Measurements from ENCODE around the gene UQCR10.

The UQCR10 gene

DNA sequence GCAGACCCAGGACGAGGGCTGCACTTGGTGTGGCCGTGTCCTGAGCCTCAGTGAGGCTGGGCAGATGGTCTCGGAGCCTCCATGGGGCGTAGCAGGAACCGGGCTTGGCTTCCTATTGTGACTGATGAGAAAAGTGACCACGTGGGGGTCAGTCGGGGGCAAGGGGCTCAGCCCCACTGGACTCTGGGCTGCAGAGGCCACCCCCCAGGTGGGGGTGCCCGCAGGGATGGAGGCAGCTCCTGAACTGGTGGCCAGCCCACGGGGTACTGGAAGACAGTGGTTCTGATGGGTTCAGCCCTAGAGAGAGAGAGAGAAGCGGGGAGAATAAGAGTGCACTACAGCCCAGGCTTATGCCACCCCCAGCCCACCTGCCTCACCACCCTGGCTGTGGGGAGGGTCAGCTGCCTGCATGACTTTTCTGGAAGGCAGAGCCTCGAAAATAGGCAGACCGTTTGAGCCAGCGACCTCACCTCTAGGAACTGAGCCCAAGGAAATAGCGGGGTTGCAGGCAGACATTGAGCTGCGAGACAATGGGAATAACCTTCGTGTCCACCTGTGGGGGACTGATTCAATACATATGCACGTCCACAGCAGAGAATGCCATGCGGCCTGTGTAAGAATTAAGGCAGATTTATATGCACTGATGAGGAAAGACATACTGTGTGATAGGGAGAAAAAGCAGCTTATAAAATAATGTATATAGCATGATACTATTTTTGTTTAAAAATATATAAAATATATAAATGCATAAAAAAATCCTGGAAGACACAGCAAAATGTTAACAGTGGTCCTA lies 35.9 kb upstream of the UQCR10 start:
- no peak overlapping the region for H3K4me3 ChIP-seq (ENCODE audit: control insufficient read depth, low read depth, low read length)
- TF ChIP-seq, protein P1, sequence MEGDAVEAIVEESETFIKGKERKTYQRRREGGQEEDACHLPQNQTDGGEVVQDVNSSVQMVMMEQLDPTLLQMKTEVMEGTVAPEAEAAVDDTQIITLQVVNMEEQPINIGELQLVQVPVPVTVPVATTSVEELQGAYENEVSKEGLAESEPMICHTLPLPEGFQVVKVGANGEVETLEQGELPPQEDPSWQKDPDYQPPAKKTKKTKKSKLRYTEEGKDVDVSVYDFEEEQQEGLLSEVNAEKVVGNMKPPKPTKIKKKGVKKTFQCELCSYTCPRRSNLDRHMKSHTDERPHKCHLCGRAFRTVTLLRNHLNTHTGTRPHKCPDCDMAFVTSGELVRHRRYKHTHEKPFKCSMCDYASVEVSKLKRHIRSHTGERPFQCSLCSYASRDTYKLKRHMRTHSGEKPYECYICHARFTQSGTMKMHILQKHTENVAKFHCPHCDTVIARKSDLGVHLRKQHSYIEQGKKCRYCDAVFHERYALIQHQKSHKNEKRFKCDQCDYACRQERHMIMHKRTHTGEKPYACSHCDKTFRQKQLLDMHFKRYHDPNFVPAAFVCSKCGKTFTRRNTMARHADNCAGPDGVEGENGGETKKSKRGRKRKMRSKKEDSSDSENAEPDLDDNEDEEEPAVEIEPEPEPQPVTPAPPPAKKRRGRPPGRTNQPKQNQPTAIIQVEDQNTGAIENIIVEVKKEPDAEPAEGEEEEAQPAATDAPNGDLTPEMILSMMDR (conservative IDR thresholded peaks at IDR 0.05; ENCODE audit: control insufficient read depth, insufficient read depth, low read depth, low read length), result no peak
- no peak for DNase-seq (ENCODE audit: low read depth)

DNA sequence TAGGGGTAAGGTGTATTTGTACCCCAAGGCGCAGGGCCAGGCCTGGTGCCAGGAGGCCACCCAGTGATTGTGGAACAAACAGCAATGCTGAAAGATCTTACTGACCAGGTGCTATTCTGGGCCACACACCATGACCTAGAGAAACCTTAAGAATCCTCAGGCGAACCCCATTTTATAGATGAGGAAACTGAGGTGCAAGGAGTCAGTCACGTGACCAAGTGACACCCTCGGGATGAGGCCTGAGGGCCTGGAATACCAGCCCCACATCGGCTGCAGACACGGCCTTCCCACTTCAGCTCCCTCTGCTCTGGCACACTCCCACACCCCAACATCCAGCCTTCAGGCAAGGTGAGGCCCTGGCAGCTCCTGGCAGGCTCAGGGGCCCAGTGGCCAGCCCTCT lies 34.3 kb upstream of the UQCR10 start:
- TF ChIP-seq, protein P1 (conservative IDR thresholded peaks at IDR 0.05; ENCODE audit: control insufficient read depth, insufficient read depth, low read depth, low read length), result no peak
- DNase-seq (ENCODE audit: low read depth), result no peak
- no peak overlapping the region for H3K4me3 ChIP-seq (ENCODE audit: control insufficient read depth, low read depth, low read length)

DNA sequence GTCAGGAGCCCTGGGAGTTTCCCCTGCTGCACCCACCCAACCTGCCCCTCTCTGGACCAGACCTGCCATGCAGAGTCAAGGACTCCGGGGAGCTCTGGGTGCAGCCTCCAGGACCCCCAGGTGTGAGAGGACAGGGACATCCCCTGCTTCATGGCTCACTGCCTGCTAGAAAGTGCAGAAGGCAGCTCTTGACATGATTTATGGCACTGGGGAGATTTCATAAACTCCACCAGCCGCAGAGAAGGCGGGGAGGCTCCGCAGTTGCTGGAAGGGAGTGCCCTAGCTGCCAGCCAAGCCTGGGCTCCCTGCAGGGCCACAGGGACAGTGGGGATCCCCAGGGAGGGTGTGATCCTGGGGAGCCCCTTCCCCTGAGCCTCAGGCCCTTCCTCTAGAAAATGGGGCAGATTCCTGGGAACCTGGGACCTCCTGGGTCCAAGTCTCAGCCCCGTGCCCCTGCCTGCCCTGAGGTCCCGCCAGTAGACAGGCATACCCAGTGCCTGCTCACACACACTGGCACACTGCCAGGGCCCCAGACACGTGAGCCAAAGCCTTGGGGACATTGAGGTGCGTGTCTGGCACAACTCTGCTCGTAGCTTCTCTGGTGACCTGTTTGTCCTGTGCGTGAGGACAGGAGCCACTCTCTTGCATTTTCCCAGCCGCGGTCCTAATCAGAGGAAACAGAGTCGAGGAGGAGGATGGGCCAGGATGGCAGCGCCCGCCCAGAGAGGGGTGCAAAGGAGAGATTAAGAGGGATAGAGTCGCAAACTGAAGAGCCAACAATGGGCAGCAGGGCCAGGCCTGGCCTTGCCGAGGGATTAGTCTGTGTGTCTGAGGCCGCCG lies 33.6 kb upstream of the UQCR10 start:
- peak; percentile 5 for DNase-seq (ENCODE audit: low read depth)
- TF ChIP-seq, protein P1 (conservative IDR thresholded peaks at IDR 0.05; ENCODE audit: control insufficient read depth, insufficient read depth, low read depth, low read length), result no peak
- no peak overlapping the region for H3K4me3 ChIP-seq (ENCODE audit: control insufficient read depth, low read depth, low read length)

DNA sequence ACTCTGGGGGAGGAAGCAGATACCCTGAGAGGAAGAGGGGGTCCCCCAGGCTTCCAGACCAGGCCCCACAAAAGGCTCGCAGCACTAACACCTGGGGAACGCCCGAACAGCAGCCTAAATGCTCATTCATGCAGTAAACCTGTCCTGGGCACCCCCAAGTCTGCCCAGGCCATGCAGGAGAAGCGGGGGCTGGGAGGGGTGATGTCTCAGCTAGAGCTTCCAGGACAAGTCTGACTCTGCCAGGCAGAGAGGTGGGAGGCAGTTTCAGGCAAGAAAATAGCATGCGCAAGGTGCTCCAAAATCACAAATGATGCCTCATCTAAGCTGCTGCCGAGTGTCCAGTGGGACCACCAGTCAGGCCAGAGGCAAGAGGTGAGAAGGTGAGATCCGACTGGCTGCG lies 32.8 kb upstream of the UQCR10 start:
- TF ChIP-seq, protein P1 (conservative IDR thresholded peaks at IDR 0.05; ENCODE audit: control insufficient read depth, insufficient read depth, low read depth, low read length), result no peak
- DNase-seq (ENCODE audit: low read depth), result no peak
- no peak overlapping the region for H3K4me3 ChIP-seq (ENCODE audit: control insufficient read depth, low read depth, low read length)

DNA sequence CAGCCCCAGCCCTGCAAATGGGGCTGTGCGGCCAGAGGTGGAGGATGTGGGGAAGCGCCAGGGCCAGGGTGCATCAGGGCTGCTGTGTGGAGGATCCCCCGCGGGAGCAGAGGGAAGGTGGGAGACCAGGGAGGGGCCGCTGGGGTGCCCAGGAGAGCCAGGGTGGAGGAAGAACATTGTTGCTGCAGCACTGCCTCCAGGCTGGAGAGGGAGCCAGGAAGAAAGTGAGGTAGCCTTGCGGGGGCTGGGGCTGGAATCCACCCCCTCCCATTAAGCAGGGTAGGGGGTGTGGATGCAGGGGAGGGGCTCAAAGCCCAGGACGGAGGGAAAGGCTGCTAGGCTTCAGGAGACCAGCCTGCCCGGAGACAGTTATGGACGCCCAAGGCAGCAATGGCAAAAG lies 32.3 kb upstream of the UQCR10 start:
- TF ChIP-seq, protein P1 (conservative IDR thresholded peaks at IDR 0.05; ENCODE audit: control insufficient read depth, insufficient read depth, low read depth, low read length), result no peak
- no peak for DNase-seq (ENCODE audit: low read depth)
- no peak overlapping the region for H3K4me3 ChIP-seq (ENCODE audit: control insufficient read depth, low read depth, low read length)

DNA sequence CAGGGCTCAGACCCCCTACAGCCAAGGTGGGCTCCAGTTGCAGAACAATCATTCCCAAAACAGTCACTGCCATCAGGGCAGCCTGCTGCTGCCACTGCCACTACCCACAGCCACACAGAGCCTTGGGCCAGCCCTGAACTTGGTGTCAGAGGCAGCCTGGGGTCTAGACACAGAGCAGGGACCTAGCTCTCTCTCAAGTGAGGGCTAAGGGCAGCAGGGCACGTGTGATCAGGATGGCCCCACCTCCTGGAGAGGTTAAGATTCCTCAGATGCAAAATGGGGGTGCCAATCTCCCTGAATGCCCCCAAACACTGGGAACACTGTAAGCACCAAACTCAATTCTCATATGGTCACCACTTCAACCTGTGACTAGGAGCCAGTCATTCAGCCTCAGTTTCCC lies 31.8 kb upstream of the UQCR10 start:
- TF ChIP-seq, protein P1 (conservative IDR thresholded peaks at IDR 0.05; ENCODE audit: control insufficient read depth, insufficient read depth, low read depth, low read length), result no peak
- no peak overlapping the region for H3K4me3 ChIP-seq (ENCODE audit: control insufficient read depth, low read depth, low read length)
- no peak for DNase-seq (ENCODE audit: low read depth)
